GM19395 (cell line): ENCODE measurements around the gene SIPA1.

ENCODE experiments used
- ATAC-seq: cut with Tn5 transposase; IDR thresholded peaks from one replicate; pipeline ENCODE4 v1.9.1; 2021; ENCODE audit warnings: mild to moderate bottlenecking, moderate library complexity; ENCODE audit not compliant: unreplicated experiment

The SIPA1 gene

GRCh38 chr11:65699306-65699705 is 61.4 kb downstream of the SIPA1 start:
- ATAC-seq, result no peak

- ATAC-seq, result no peak
Measured at GRCh38 chr11:65700399-65700798, 62.5 kb downstream of the SIPA1 start.
